Omental fat pad (tissue), 4 donors: ENCODE measurements around the gene MBIP. TPM values are rescaled to one million over a fixed set of nuclear protein-coding genes. Genes with fewer than 3 reads are reported as not detected.

ENCODE experiments used
- ATAC-seq: fragments of 150-250 bp; one replicate; pipeline ENCODE4 v1.9.1; 2016; ENCODE audit warnings: mild to moderate bottlenecking, moderate library complexity; ENCODE audit not compliant: low FRiP score
- DNase-seq: peaks from one replicate; pipeline ENCODE4 v3.0.0-alpha.2; 2019; ENCODE audit warnings: low spot score
- CTCF ChIP-seq, 3 donors: fragments of 450-650 bp; IDR thresholded peaks; one replicate each; pipeline ENCODE4 v1.5.1; 2016 to 2017; ENCODE audit warnings: antibody characterized with exemption in 3 of 3, mild to moderate bottlenecking in 3 of 3, moderate library complexity in 2 of 3
- total RNA-seq, 4 donors: library from RNA; depleted of rRNA; stranded (reverse); fragments of >200 nt; gene quantifications; one replicate each; pipeline ENCODE4 v1.1.0, GENCODE V29; 2016

MBIP gene
- total RNA-seq, 4 donors from 2014 or later, result 10.8 to 18.3 (median 12.4) TPM

GRCh38 chr14:36325853-36326252 lies 5.4 kb upstream of the MBIP start:
- no peak for TF ChIP-seq CTCF (IDR thresholded peaks at IDR 0.05)
- DNase-seq (no peak), ATAC-seq (no peak)

- ATAC-seq, result no peak
- TF ChIP-seq CTCF (IDR thresholded peaks at IDR 0.05), result no peak
- no peak for DNase-seq
Measured at GRCh38 chr14:36324897-36325296, 4.5 kb upstream of the MBIP start.

- ATAC-seq (no peak), DNase-seq (no peak)
- no peak for TF ChIP-seq CTCF (IDR thresholded peaks at IDR 0.05)
Measured at GRCh38 chr14:36320897-36321381, 502 bp upstream of the MBIP start.

- no peak for TF ChIP-seq CTCF (IDR thresholded peaks at IDR 0.05)
- ATAC-seq (no peak), DNase-seq (no peak)
Measured at GRCh38 chr14:36319899-36320199, 588 bp downstream of the MBIP start.

GRCh38 chr14:36317650-36318049 lies 2.8 kb downstream of the MBIP start:
- TF ChIP-seq CTCF (IDR thresholded peaks at IDR 0.05), result no peak
- ATAC-seq, result no peak
- DNase-seq, result no peak

GRCh38 chr14:36316131-36316530 lies 4.3 kb downstream of the MBIP start:
- TF ChIP-seq CTCF (IDR thresholded peaks at IDR 0.05), result no peak
- DNase-seq (no peak), ATAC-seq (no peak)

- DNase-seq (no peak), ATAC-seq (no peak)
- no peak for TF ChIP-seq CTCF (IDR thresholded peaks at IDR 0.05)
Measured at GRCh38 chr14:36315159-36315853, 5.1 kb downstream of the MBIP start.
